HepG2 (cell line): ENCODE results near the gene HAGH. TPM values are rescaled to one million over a fixed set of nuclear protein-coding genes. Genes with fewer than 3 reads are reported as not detected.

Experiments used
- BHLHE40 ChIP-seq: IDR thresholded peaks from 2 replicates; pipeline ENCODE4 v1.6.1; 2011; ENCODE audit warnings: low read length, improper control_type of control experiment
- CENPBD1 ChIP-seq: sonication (generic); formaldehyde crosslinking; IDR thresholded peaks from 2 replicates; pipeline ENCODE4 v1.8.0; 2022; ENCODE audit warnings: missing genetic modification reagents, low read depth, mild to moderate bottlenecking, borderline replicate concordance
- CTCF ChIP-seq: sonication (generic); formaldehyde crosslinking; IDR thresholded peaks from 2 replicates; pipeline ENCODE4 v1.5.0; 2020; ENCODE audit warnings: mild to moderate bottlenecking, missing genetic modification reagents, moderate library complexity
- DNMT1 ChIP-seq: sonication (generic); formaldehyde crosslinking; IDR thresholded peaks from 2 replicates; pipeline ENCODE4 v1.5.1; 2020; ENCODE audit warnings: mild to moderate bottlenecking, missing genetic modification reagents
- HNRNPL ChIP-seq: fragments of 200-400 bp; formaldehyde crosslinking; IDR thresholded peaks from 2 replicates; pipeline ENCODE4 v1.6.1; 2017; ENCODE audit warnings: mild to moderate bottlenecking, low read depth, low read length
- RARA ChIP-seq: IDR thresholded peaks from 2 replicates; pipeline ENCODE4 v1.6.1; 2016; ENCODE audit warnings: missing genetic modification reagents, missing compliant biosample characterization
- RFX3 ChIP-seq: IDR thresholded peaks from 2 replicates; pipeline ENCODE4 v1.6.1; 2016; ENCODE audit warnings: missing biosample characterization, missing genetic modification reagents
- TBX2 ChIP-seq: sonication (generic); formaldehyde crosslinking; IDR thresholded peaks from 2 replicates; pipeline ENCODE4 v1.5.0; 2020; ENCODE audit warnings: missing genetic modification reagents, mild to moderate bottlenecking, borderline replicate concordance
- ZFAT ChIP-seq: sonication (generic); formaldehyde crosslinking; conservative IDR thresholded peaks from 2 replicates; pipeline ENCODE4 v1.8.1; 2023; ENCODE audit warnings: missing genetic modification reagents, inconsistent platforms
- ZKSCAN5 ChIP-seq: sonication (generic); formaldehyde crosslinking; IDR thresholded peaks from 2 replicates; pipeline ENCODE4 v1.5.1; 2020; ENCODE audit warnings: mild to moderate bottlenecking, missing genetic modification reagents
- ZNF383 ChIP-seq: sonication (generic); formaldehyde crosslinking; IDR thresholded peaks from 2 replicates; pipeline ENCODE4 v1.4.0; 2020; ENCODE audit warnings: missing genetic modification reagents, mild to moderate bottlenecking, borderline replicate concordance
- ZNF619 ChIP-seq: sonication (generic); formaldehyde crosslinking; IDR thresholded peaks from 2 replicates; pipeline ENCODE4 v1.4.0; 2020; ENCODE audit warnings: mild to moderate bottlenecking, missing genetic modification reagents
- ZNF775 ChIP-seq: sonication (generic); formaldehyde crosslinking; IDR thresholded peaks from 2 replicates; pipeline ENCODE4 v1.4.0; 2020; ENCODE audit warnings: missing genetic modification reagents, mild to moderate bottlenecking, moderate library complexity, borderline replicate concordance
- polyA plus RNA-seq, 8 experiments: library from polyadenylated mRNA; depleted of rRNA in 3 of 8; stranded (reverse) in 7 of 8; unstranded in 1 of 8; fragments of >200 nt; fragmentation: Illumina TruSeq in 4 of 8; extraction: Trizol in 4 of 8; gene quantifications; 2 replicates each; pipeline versions ENCODE4 v1.2.1 to v1.2.3, GENCODE V29; 2011 to 2016; ENCODE audit warnings: low read depth in 4 of 8, missing spikeins in 1 of 8, mixed read lengths in 1 of 8; ENCODE audit not compliant: insufficient read depth in 1 of 8
- total RNA-seq, 5 experiments: library from RNA; depleted of rRNA; stranded (reverse); fragments of >200 nt; fragmentation: Illumina TruSeq; extraction: Trizol; gene quantifications; 2 replicates each; pipeline ENCODE4 v1.2.3, GENCODE V29; 2016; ENCODE audit warnings: low read depth in 1 of 5
- TF ChIP-seq, protein P1 (sequence below): sonication (generic); formaldehyde crosslinking; IDR thresholded peaks from 2 replicates; pipeline ENCODE4 v1.5.0; 2020; ENCODE audit warnings: mild to moderate bottlenecking, missing genetic modification reagents, borderline replicate concordance
- TF ChIP-seq, protein P2 (sequence below): sonication (generic); formaldehyde crosslinking; IDR thresholded peaks from 2 replicates; pipeline ENCODE4 v1.4.0; 2020; ENCODE audit warnings: missing genetic modification reagents
- TF ChIP-seq, protein P3 (sequence below): sonication (generic); formaldehyde crosslinking; IDR thresholded peaks from 2 replicates; pipeline ENCODE4 v1.5.1; 2020; ENCODE audit warnings: missing genetic modification reagents, mild to moderate bottlenecking, borderline replicate concordance
- TF ChIP-seq, protein P4 (sequence below): sonication (generic); formaldehyde crosslinking; IDR thresholded peaks from 2 replicates; pipeline ENCODE4 v1.8.0; 2022; ENCODE audit warnings: mild to moderate bottlenecking, missing genetic modification reagents, moderate library complexity

Gene HAGH
- total and polyA plus RNA-seq, 2 of the 13 experiments (the other 11 are each of a cell fraction or from before 2014, with no cell fraction given): 70.4 to 95.4 TPM

DNA sequence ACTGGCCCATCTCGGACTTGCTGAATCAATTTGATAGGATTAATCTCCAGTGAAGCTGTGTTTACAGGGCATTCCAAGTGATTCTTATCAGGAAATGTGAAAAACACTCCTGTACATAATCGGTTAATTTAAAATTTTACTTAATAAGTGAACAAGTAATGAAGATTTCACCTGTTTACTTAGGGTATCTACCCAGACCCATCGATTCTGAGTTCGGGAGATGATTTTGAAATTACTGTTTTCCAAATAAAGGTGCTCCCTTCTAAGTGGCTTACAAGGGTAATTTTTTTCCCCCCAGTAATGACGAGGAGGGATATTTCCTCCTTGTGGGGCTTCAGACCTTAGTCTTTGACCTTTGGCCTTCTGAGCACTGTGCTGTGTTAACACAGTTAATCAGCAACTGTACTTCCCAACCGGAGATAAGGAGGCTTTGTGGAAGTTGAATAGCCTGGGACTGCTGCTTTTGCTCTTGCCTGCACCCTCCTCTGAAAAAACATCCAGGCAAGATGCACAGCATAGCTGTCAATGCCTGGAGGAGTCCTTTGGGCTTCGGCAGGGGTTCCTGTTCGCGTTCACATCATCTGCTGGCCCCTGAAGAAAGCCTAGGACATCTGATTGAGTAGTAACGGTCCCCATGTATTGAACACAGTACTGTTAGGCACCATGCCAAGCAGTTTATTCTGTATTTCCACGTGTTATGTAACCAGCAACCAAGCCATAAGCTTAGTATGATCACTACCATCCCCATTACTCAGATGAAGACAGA, 2.2 kb upstream of the HAGH start (continued):
- TF ChIP-seq, protein P1, sequence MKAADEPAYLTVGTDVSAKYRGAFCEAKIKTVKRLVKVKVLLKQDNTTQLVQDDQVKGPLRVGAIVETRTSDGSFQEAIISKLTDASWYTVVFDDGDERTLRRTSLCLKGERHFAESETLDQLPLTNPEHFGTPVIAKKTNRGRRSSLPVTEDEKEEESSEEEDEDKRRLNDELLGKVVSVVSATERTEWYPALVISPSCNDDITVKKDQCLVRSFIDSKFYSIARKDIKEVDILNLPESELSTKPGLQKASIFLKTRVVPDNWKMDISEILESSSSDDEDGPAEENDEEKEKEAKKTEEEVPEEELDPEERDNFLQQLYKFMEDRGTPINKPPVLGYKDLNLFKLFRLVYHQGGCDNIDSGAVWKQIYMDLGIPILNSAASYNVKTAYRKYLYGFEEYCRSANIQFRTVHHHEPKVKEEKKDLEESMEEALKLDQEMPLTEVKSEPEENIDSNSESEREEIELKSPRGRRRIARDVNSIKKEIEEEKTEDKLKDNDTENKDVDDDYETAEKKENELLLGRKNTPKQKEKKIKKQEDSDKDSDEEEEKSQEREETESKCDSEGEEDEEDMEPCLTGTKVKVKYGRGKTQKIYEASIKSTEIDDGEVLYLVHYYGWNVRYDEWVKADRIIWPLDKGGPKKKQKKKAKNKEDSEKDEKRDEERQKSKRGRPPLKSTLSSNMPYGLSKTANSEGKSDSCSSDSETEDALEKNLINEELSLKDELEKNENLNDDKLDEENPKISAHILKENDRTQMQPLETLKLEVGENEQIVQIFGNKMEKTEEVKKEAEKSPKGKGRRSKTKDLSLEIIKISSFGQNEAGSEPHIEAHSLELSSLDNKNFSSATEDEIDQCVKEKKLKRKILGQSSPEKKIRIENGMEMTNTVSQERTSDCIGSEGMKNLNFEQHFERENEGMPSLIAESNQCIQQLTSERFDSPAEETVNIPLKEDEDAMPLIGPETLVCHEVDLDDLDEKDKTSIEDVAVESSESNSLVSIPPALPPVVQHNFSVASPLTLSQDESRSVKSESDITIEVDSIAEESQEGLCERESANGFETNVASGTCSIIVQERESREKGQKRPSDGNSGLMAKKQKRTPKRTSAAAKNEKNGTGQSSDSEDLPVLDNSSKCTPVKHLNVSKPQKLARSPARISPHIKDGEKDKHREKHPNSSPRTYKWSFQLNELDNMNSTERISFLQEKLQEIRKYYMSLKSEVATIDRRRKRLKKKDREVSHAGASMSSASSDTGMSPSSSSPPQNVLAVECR: peak; percentile 72; the same call in 1 of the 2 replicates
- TF ChIP-seq CENPBD1 (CRISPR knock-in tag) (no peak), ZFAT (no peak), ZNF619 (CRISPR knock-in tag) (no peak), CTCF (CRISPR knock-in tag) (no peak), HNRNPL (no peak), ZNF383 (CRISPR knock-in tag) (no peak), TBX2 (CRISPR knock-in tag) (peak; percentile 86; the same call in 1 of the 2 replicates), ZKSCAN5 (no peak), RARA (CRISPR knock-in tag) (peak; percentile 81), BHLHE40 (no peak), ZNF775 (CRISPR knock-in tag) (no peak), DNMT1 (CRISPR knock-in tag) (no peak), RFX3 (no peak)
- TF ChIP-seq, protein P2, sequence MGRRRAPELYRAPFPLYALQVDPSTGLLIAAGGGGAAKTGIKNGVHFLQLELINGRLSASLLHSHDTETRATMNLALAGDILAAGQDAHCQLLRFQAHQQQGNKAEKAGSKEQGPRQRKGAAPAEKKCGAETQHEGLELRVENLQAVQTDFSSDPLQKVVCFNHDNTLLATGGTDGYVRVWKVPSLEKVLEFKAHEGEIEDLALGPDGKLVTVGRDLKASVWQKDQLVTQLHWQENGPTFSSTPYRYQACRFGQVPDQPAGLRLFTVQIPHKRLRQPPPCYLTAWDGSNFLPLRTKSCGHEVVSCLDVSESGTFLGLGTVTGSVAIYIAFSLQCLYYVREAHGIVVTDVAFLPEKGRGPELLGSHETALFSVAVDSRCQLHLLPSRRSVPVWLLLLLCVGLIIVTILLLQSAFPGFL: no peak
- TF ChIP-seq, protein P3, sequence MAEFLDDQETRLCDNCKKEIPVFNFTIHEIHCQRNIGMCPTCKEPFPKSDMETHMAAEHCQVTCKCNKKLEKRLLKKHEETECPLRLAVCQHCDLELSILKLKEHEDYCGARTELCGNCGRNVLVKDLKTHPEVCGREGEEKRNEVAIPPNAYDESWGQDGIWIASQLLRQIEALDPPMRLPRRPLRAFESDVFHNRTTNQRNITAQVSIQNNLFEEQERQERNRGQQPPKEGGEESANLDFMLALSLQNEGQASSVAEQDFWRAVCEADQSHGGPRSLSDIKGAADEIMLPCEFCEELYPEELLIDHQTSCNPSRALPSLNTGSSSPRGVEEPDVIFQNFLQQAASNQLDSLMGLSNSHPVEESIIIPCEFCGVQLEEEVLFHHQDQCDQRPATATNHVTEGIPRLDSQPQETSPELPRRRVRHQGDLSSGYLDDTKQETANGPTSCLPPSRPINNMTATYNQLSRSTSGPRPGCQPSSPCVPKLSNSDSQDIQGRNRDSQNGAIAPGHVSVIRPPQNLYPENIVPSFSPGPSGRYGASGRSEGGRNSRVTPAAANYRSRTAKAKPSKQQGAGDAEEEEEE (CRISPR knock-in tag): no peak
- TF ChIP-seq, protein P4, sequence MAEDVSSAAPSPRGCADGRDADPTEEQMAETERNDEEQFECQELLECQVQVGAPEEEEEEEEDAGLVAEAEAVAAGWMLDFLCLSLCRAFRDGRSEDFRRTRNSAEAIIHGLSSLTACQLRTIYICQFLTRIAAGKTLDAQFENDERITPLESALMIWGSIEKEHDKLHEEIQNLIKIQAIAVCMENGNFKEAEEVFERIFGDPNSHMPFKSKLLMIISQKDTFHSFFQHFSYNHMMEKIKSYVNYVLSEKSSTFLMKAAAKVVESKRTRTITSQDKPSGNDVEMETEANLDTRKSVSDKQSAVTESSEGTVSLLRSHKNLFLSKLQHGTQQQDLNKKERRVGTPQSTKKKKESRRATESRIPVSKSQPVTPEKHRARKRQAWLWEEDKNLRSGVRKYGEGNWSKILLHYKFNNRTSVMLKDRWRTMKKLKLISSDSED (CRISPR knock-in tag): no peak
